ENCODE data around the gene TMEM108.

TMEM108 gene

DNA sequence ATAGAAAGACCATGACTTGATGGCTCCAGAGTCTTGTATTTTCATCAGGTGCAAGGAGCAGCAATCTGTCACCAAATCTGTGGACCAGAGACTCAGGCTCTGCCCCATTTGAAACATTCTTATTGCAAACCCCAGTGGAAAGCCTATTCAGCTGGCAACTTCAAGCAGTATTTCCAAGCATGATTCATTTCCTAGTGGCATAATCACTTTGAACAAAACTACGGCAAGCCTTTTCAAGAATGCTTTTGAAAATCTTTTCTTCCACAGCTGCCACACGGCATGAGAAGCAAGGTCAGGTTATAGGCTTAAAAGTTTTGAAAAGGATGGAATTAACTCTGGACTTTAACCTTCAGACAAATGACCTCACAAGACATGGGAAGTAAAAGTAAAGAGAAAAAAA lies 239.6 kb downstream of the TMEM108 start:
- no peak for TF ChIP-seq TAF1 (IDR thresholded peaks at IDR 0.05; ENCODE audit: borderline replicate concordance, insufficient read depth, low read length)
- TF ChIP-seq, protein P1, sequence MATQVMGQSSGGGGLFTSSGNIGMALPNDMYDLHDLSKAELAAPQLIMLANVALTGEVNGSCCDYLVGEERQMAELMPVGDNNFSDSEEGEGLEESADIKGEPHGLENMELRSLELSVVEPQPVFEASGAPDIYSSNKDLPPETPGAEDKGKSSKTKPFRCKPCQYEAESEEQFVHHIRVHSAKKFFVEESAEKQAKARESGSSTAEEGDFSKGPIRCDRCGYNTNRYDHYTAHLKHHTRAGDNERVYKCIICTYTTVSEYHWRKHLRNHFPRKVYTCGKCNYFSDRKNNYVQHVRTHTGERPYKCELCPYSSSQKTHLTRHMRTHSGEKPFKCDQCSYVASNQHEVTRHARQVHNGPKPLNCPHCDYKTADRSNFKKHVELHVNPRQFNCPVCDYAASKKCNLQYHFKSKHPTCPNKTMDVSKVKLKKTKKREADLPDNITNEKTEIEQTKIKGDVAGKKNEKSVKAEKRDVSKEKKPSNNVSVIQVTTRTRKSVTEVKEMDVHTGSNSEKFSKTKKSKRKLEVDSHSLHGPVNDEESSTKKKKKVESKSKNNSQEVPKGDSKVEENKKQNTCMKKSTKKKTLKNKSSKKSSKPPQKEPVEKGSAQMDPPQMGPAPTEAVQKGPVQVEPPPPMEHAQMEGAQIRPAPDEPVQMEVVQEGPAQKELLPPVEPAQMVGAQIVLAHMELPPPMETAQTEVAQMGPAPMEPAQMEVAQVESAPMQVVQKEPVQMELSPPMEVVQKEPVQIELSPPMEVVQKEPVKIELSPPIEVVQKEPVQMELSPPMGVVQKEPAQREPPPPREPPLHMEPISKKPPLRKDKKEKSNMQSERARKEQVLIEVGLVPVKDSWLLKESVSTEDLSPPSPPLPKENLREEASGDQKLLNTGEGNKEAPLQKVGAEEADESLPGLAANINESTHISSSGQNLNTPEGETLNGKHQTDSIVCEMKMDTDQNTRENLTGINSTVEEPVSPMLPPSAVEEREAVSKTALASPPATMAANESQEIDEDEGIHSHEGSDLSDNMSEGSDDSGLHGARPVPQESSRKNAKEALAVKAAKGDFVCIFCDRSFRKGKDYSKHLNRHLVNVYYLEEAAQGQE (IDR thresholded peaks at IDR 0.05; ENCODE audit: insufficient read depth in 1 of 2, low read depth in 2 of 2, low read length in 2 of 2): no peak
- no peak for TF ChIP-seq POLR2AphosphoS5 (IDR thresholded peaks at IDR 0.05; ENCODE audit: low read depth, low read length)
- no peak for TF ChIP-seq SIN3A (IDR thresholded peaks at IDR 0.05; ENCODE audit: borderline replicate concordance, insufficient read depth, low read length)
- TF ChIP-seq FOXP2 (optimal IDR thresholded peaks at IDR 0.05; ENCODE audit: borderline replicate concordance, extremely low read depth, extremely low read length, insufficient read depth): no peak

DNA sequence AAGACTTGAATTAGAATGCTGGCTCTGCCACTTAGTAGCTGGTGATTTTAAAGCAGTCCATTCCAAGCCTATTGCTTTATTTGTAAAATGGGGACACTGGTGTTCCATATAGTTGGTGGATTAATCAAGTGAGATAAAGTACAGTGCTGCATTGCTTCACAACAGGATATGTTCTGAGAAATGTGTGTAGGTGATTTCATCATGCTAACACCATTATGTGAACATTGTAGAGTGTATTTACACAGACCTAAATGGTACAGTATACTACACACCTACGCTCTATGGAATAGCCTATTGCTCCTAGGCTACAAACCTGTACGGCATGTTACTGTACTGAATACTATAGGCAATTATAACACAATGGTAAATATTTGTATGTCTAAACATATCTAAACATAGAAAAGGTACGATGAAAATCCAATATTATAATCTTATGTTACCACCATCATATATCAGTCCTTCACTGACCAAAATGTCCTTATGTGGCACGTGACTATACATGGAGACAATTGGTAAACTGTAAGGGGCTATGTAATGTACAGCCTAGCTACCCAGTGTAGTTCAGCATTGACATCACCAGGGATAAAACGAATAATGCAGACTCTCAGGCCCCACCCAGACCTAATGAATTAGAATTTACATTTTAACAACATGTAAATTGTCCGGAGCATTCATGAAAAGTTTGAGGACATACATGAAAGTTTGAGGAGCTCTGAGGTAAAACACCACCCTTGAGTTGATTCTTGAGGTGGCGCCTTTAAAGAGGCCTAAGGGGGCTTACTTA lies 240.3 kb downstream of the TMEM108 start:
- no peak for TF ChIP-seq FOXP2 (optimal IDR thresholded peaks at IDR 0.05; ENCODE audit: borderline replicate concordance, extremely low read depth, extremely low read length, insufficient read depth)
- TF ChIP-seq SIN3A (IDR thresholded peaks at IDR 0.05; ENCODE audit: borderline replicate concordance, insufficient read depth, low read length): no peak
- TF ChIP-seq, protein P1 (IDR thresholded peaks at IDR 0.05; ENCODE audit: insufficient read depth in 1 of 2, low read depth in 2 of 2, low read length in 2 of 2): no peak
- no peak for TF ChIP-seq TAF1 (IDR thresholded peaks at IDR 0.05; ENCODE audit: borderline replicate concordance, insufficient read depth, low read length)
- TF ChIP-seq POLR2AphosphoS5 (IDR thresholded peaks at IDR 0.05; ENCODE audit: low read depth, low read length): no peak

DNA sequence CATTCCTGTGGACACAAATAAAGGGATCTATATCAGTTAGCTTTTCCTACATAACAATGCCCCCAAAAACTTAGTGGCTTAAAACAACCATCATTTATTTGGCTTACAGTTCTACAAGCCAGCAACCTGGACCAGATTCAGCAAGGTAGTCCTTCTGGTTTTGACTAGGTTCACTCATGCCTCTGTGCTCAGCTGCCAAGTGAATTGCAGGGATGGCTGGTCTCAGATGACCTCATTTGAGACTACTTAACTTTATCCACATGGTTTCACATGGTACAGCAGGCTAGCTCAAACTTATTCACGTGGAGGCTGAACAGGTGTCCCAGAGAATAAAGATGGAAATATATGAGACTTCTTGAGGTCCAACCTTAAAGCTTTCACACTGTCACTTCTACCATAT lies 242.4 kb downstream of the TMEM108 start:
- TF ChIP-seq, protein P1 (IDR thresholded peaks at IDR 0.05; ENCODE audit: insufficient read depth in 1 of 2, low read depth in 2 of 2, low read length in 2 of 2): no peak
- TF ChIP-seq SIN3A (IDR thresholded peaks at IDR 0.05; ENCODE audit: borderline replicate concordance, insufficient read depth, low read length) (no peak), POLR2AphosphoS5 (IDR thresholded peaks at IDR 0.05; ENCODE audit: low read depth, low read length) (no peak), FOXP2 (optimal IDR thresholded peaks at IDR 0.05; ENCODE audit: borderline replicate concordance, extremely low read depth, extremely low read length, insufficient read depth) (no peak), TAF1 (IDR thresholded peaks at IDR 0.05; ENCODE audit: borderline replicate concordance, insufficient read depth, low read length) (no peak)

DNA sequence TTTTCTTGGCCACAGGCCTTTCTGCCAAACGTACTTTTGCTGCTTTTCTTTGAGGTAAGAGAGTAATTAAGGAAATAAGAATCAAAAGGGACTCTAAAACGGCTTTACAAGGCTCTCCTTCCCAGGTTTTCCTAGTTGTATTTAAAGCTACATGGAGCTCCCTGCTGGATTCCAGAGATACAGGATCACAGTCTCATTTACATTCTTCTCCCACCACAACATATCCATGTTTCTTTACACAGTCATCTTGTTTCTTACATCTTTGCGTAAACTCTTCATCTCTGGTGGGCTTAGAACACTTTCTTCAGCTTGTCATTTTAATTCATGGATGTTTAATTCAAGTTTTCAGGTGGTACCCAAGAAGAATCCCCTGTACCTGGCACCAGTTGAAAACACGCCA lies 244.0 kb downstream of the TMEM108 start:
- TF ChIP-seq FOXP2 (optimal IDR thresholded peaks at IDR 0.05; ENCODE audit: borderline replicate concordance, extremely low read depth, extremely low read length, insufficient read depth): no peak
- no peak for TF ChIP-seq SIN3A (IDR thresholded peaks at IDR 0.05; ENCODE audit: borderline replicate concordance, insufficient read depth, low read length)
- TF ChIP-seq POLR2AphosphoS5 (IDR thresholded peaks at IDR 0.05; ENCODE audit: low read depth, low read length): no peak
- no peak for TF ChIP-seq TAF1 (IDR thresholded peaks at IDR 0.05; ENCODE audit: borderline replicate concordance, insufficient read depth, low read length)
- TF ChIP-seq, protein P1 (IDR thresholded peaks at IDR 0.05; ENCODE audit: insufficient read depth in 1 of 2, low read depth in 2 of 2, low read length in 2 of 2): no peak
